Caco-2 (cell line): ENCODE measurements around the gene PATZ1. TPM values are rescaled to one million over a fixed set of nuclear protein-coding genes. Genes with fewer than 3 reads are reported as not detected.

Experiments used
- BruUV-seq: library from RNA; stranded (reverse); fragments of 400-500 nt; replicated peaks from 2 replicates; lab custom pipeline; 2021; lab: Mats Ljungman, UMichigan
- CTCF ChIA-PET: fragments of 300-600 bp; sonication (Branson Sonifier 250); formaldehyde crosslinking; loops from one replicate; lab custom pipeline; 2022; ENCODE audit warnings: antibody characterized with exemption; lab: Charles Lee
- POLR2A ChIA-PET: fragments of 300-600 bp; sonication (Branson Sonifier 250); formaldehyde crosslinking; loops from one replicate; lab custom pipeline; 2022; ENCODE audit warnings: antibody characterized with exemption; lab: Charles Lee
- DNase-seq, 2 experiments: peaks; one replicate each; pipeline versions ENCODE4 v3.0.0 to v3.0.0-alpha.2; 2020 to 2022
- H3K27me3 ChIP-seq: replicated peaks from 2 replicates; pipeline ENCODE4 v1.6.0; 2011; ENCODE audit warnings: low read length; ENCODE audit not compliant: control insufficient read depth, insufficient read depth
- H3K36me3 ChIP-seq: 2 replicates; pipeline ENCODE4 v1.5.1; 2011; ENCODE audit warnings: low read length; ENCODE audit not compliant: control insufficient read depth, insufficient read depth
- H3K4me1 ChIP-seq: fragments of 250-450 bp; sonication (Bioruptor Pico); 2 replicates; pipeline ENCODE4 v1.5.1; 2020; ENCODE audit warnings: mild to moderate bottlenecking
- H3K4me3 ChIP-seq: 2 replicates; pipeline ENCODE4 v1.5.1; 2011; ENCODE audit warnings: low read depth, mild to moderate bottlenecking, control low read depth, low read length
- H3K9me3 ChIP-seq: fragments of 250-450 bp; sonication (Bioruptor Pico); 2 replicates; pipeline ENCODE4 v1.5.1; 2020; ENCODE audit warnings: mild to moderate bottlenecking, moderate library complexity
- H3K27ac Mint-ChIP-seq: one replicate; pipeline ENCODE4 v1.8.0; 2022; ENCODE audit warnings: mixed read lengths; ENCODE audit not compliant: unreplicated experiment
- H3K27me3 Mint-ChIP-seq: one replicate; pipeline ENCODE4 v1.8.0; 2022; ENCODE audit warnings: mixed read lengths; ENCODE audit not compliant: insufficient read depth, unreplicated experiment
- H3K36me3 Mint-ChIP-seq: one replicate; pipeline ENCODE4 v1.8.0; 2022; ENCODE audit warnings: mild to moderate bottlenecking, mixed read lengths; ENCODE audit not compliant: insufficient read depth, unreplicated experiment
- H3K4me1 Mint-ChIP-seq: one replicate; pipeline ENCODE4 v1.8.0; 2022; ENCODE audit warnings: low read depth, mixed read lengths; ENCODE audit not compliant: unreplicated experiment
- H3K4me3 Mint-ChIP-seq: one replicate; pipeline ENCODE4 v1.8.0; 2022; ENCODE audit warnings: mild to moderate bottlenecking, moderate library complexity, mixed read lengths; ENCODE audit not compliant: unreplicated experiment
- H3K9me3 Mint-ChIP-seq: one replicate; pipeline ENCODE4 v1.8.0; 2022; ENCODE audit warnings: mixed read lengths; ENCODE audit not compliant: unreplicated experiment
- intact Hi-C: fragments of 100-400 bp; cut with micrococcal nuclease; formaldehyde crosslinking; loops from one replicate; pipeline ENCODE4 v1.10.0; 2022; ENCODE audit not compliant: unreplicated experiment
- total RNA-seq: library from RNA; stranded (reverse); gene quantifications from 2 replicates; pipeline ENCODE4 v1.2.3, GENCODE V29; 2022
- TF ChIP-seq, protein P1 (sequence below), 2 experiments: fragments of 200-600 bp in 1 of 2; IDR thresholded peaks; 1 replicate in 1 of 2; 2 replicates in 1 of 2; pipeline versions ENCODE4 v1.5.1 to v1.8.0; 2011 to 2022; ENCODE audit warnings: antibody characterized with exemption in 1 of 2, control low read depth in 1 of 2, inconsistent platforms in 1 of 2, low read depth in 1 of 2, low read length in 1 of 2, mild to moderate bottlenecking in 1 of 2, moderate library complexity in 1 of 2; ENCODE audit not compliant: insufficient read depth in 1 of 2, severe bottlenecking in 1 of 2, unreplicated experiment in 1 of 2

Gene PATZ1
- total RNA-seq, 1 experiment from 2014 or later: 40.9 TPM

DNA sequence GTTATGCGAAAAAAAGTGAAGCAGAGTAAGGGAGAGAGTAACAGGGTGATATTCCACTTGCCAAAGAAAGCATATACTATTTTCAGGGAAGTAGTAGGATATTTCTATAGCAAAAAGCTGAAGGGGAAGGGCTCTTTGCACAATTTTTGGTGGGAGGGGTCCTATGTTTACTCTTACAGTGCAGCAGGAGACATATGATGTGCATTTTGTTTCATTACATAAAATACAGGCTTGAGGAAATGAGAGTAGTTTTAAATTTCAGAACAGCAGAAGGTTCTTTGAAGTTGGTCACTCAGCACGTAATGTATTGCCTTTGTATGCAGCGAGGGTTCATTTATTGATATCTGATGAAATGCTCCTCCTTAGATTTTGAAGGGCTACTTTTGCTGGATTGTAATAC lies 50.8 kb downstream of the PATZ1 start:
- Histone ChIP-seq H3K9me3 (no peaks in the 10 kb centered on the region), H3K27me3 (no peaks in the 10 kb centered on the region), H3K4me3 (no peak overlapping the region), H3K4me1 (peaks cover 12% of the 10 kb centered on the region; the same call in 1 of the 2 replicates), H3K36me3 (no peaks in the 10 kb centered on the region)
- H3K4me1 Mint-ChIP-seq: peaks cover 21% of the 10 kb centered on the region
- no peaks in the 10 kb centered on the region for H3K9me3 Mint-ChIP-seq
- no peak overlapping the region for H3K27ac Mint-ChIP-seq
- DNase-seq: no peak
- H3K4me3 Mint-ChIP-seq: no peak overlapping the region
- POLR2A ChIA-PET: no interaction called here
- H3K27me3 Mint-ChIP-seq: no peaks in the 10 kb centered on the region
- no TSS peak for BruUV-seq
- CTCF ChIA-PET: no interaction called here
- TF ChIP-seq, protein P1, sequence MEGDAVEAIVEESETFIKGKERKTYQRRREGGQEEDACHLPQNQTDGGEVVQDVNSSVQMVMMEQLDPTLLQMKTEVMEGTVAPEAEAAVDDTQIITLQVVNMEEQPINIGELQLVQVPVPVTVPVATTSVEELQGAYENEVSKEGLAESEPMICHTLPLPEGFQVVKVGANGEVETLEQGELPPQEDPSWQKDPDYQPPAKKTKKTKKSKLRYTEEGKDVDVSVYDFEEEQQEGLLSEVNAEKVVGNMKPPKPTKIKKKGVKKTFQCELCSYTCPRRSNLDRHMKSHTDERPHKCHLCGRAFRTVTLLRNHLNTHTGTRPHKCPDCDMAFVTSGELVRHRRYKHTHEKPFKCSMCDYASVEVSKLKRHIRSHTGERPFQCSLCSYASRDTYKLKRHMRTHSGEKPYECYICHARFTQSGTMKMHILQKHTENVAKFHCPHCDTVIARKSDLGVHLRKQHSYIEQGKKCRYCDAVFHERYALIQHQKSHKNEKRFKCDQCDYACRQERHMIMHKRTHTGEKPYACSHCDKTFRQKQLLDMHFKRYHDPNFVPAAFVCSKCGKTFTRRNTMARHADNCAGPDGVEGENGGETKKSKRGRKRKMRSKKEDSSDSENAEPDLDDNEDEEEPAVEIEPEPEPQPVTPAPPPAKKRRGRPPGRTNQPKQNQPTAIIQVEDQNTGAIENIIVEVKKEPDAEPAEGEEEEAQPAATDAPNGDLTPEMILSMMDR (IDR thresholded peaks at IDR 0.05; ENCODE audit: insufficient read depth in 1 of 2, low read depth in 1 of 2, low read length in 1 of 2, severe bottlenecking in 1 of 2, unreplicated experiment in 1 of 2): no peak
- H3K36me3 Mint-ChIP-seq: peaks cover 4% of the 10 kb centered on the region
- intact Hi-C loops: no loop called here

DNA sequence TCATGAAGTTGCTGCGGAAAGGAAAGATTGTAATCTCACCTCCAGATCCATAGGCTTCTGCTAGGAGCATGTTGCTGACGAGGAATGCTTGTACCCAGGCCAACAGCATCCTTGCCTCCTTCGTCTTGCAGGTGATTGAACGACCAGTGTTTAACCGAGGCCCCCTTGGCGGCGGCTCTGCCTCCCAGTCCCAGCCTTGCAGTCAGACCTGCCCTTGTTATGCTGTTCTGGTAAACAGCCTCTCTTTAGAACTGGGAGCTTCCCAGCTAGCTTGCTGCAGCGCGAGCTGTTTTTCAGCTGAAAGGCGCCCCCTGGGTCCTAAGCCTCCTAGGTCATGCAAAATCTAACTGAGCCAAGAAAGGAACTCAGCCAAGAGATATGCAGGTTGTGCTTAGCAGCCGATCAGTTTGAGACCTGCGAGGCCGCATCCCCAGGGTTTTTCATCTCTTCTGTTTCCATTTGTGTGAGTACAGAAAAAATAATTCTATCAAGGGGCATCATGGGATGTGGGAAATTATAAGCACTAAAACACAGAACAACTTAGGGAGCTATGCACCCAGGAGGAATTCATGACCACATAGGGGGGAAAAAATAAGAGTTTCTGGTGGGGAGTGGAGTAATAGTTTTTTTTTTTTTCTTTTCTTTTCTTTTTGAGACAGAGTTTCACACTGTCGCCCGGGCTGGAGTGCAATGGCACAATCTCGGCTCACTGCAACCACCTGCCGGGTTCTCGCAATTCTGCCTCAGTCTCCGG lies 53.7 kb downstream of the PATZ1 start, which contains the start of gene PIK3IP1:
PIK3IP1 (minus strand) TSS at position 253 of the 754 bp plus-strand sequence; CDS start at position 109, 144 bp downstream.
- Histone ChIP-seq H3K4me1 (peaks cover 18% of the 10 kb centered on the region; the same call in 1 of the 2 replicates), H3K27me3 (no peaks in the 10 kb centered on the region), H3K9me3 (no peaks in the 10 kb centered on the region), H3K36me3 (no peaks in the 10 kb centered on the region), H3K4me3 (peak within 1 kb of the TSS; percentile 66)
- ChIA-PET POLR2A (interaction anchor here (0.5 to 1.4 kb wide), 4 partner anchors 28 to 511 kb away, joined by 3 to 5 read pairs (median 4); partner anchors contain the start of gene PATZ1), CTCF (interaction anchor here (1.0 to 2.1 kb wide), 12 partner anchors 10 to 625 kb away, joined by 3 to 20 read pairs (median 5); partner anchors contain the start of genes DUSP18, MORC2 and TUG1)
- peak; percentile 78 to 83 for DNase-seq
- Mint-ChIP-seq H3K27me3 (no peaks in the 10 kb centered on the region), H3K9me3 (no peaks in the 10 kb centered on the region), H3K36me3 (peaks cover 5% of the 10 kb centered on the region), H3K4me3 (peak within 1 kb of the TSS; percentile 90), H3K4me1 (peaks cover 14% of the 10 kb centered on the region), H3K27ac (no peak within 1 kb of the TSS)
- intact Hi-C loops: loop anchor here (1.0 to 5.0 kb wide), 3 partner anchors 21 to 80 kb away; partner anchors contain the start of gene LIMK2
- TF ChIP-seq, protein P1 (IDR thresholded peaks at IDR 0.05; ENCODE audit: insufficient read depth in 1 of 2, low read depth in 1 of 2, low read length in 1 of 2, severe bottlenecking in 1 of 2, unreplicated experiment in 1 of 2): peak; percentile 58 to 60
- no TSS peak for BruUV-seq

DNA sequence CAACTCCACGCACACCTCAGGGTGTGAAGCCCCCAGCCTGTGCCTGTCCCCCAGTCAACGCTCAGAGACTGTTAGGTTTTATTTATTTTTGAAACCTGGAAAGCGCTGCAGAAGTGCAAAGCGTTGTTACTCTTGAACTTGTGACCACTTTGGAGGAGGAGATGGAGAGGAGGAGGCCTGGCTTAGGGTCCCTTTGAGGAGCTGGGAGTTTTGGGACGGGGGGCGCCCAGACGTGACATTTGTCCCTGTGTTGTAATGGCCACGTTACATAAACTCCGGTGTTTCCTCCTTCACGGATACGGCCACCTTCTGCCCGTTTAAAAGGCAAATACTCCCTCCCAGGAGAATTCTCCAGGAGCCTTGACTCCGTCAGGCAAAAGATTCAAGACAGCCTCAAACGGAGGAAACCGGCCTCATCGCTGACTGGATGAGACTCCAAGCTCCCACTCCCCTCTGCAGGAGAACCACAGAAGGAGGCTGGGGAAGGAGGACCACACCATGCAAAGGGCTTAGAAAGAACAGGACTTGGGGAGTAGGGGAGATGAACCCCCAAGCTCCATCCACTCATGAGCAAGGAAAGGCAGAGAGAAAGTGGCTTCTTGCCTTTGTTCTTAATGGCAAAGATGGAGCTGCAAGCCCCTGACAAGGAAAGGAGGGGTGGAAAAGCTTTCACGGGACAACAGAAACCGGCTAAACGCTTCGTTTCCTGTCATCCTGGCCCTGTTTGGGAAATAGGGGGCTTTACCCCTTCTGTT lies 54.5 kb downstream of the PATZ1 start:
- no peak for DNase-seq
- peaks cover 17% of the 10 kb centered on the region; the same call in 1 of the 2 replicates for H3K4me1 ChIP-seq
- H3K4me1 Mint-ChIP-seq: peaks cover 14% of the 10 kb centered on the region
- no peak overlapping the region for H3K27ac Mint-ChIP-seq
- ChIA-PET CTCF (interaction anchor here (1.0 to 2.1 kb wide), 12 partner anchors 11 to 624 kb away, joined by 3 to 20 read pairs (median 5); partner anchors contain the start of genes DUSP18, MORC2 and TUG1), POLR2A (interaction anchor here (1.4 kb wide), 1 partner anchor 55 kb away, joined by 4 read pairs; the partner anchor contains the start of gene PATZ1)
- peaks cover 5% of the 10 kb centered on the region for H3K36me3 Mint-ChIP-seq
- TSS peak; percentile 50 for BruUV-seq
- H3K9me3 Mint-ChIP-seq: no peaks in the 10 kb centered on the region
- no peaks in the 10 kb centered on the region for H3K9me3 ChIP-seq
- TF ChIP-seq, protein P1 (IDR thresholded peaks at IDR 0.05; ENCODE audit: insufficient read depth in 1 of 2, low read depth in 1 of 2, low read length in 1 of 2, severe bottlenecking in 1 of 2, unreplicated experiment in 1 of 2): no peak
- no peaks in the 10 kb centered on the region for H3K36me3 ChIP-seq
- H3K4me3 ChIP-seq: peak overlapping the region; percentile 66
- intact Hi-C loops: loop anchor here (1.0 to 5.0 kb wide), 3 partner anchors 22 to 79 kb away; partner anchors contain the start of gene LIMK2
- no peaks in the 10 kb centered on the region for H3K27me3 ChIP-seq
- H3K27me3 Mint-ChIP-seq: no peaks in the 10 kb centered on the region
- peak overlapping the region; percentile 90 for H3K4me3 Mint-ChIP-seq
